ENCODE data around the gene SLC25A21. TPM values are rescaled to one million over a fixed set of nuclear protein-coding genes. Genes with fewer than 3 reads are reported as not detected.

Gene SLC25A21
- total RNA-seq, 1 experiment from 2014 or later = 1.4 TPM

GRCh38 chr14:36852981-36853691 lies 319.3 kb downstream of the SLC25A21 start:
- TF ChIP-seq, protein P1, sequence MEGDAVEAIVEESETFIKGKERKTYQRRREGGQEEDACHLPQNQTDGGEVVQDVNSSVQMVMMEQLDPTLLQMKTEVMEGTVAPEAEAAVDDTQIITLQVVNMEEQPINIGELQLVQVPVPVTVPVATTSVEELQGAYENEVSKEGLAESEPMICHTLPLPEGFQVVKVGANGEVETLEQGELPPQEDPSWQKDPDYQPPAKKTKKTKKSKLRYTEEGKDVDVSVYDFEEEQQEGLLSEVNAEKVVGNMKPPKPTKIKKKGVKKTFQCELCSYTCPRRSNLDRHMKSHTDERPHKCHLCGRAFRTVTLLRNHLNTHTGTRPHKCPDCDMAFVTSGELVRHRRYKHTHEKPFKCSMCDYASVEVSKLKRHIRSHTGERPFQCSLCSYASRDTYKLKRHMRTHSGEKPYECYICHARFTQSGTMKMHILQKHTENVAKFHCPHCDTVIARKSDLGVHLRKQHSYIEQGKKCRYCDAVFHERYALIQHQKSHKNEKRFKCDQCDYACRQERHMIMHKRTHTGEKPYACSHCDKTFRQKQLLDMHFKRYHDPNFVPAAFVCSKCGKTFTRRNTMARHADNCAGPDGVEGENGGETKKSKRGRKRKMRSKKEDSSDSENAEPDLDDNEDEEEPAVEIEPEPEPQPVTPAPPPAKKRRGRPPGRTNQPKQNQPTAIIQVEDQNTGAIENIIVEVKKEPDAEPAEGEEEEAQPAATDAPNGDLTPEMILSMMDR (IDR thresholded peaks at IDR 0.05; ENCODE audit: unreplicated experiment) = no peak
- intact Hi-C loops (cut with micrococcal nuclease) = no loop called here

DNA sequence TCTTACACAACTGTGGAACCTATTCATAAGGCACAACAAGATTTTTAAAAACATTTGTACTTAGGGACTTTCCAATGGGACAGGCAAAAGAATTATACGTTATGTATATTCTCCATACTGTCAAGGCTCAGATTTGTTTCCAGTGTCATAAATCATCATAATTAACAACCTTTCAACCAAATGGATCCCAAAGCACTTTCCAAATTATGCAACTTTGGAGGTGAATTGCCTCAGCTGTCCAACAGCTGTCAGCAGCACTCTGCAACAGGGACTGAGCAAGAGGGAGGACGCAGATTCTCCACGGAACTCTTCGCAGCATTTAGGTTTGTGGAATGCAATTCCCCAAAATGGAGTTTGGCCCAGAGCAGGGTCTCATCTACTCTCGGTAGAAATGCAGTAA lies 324.2 kb downstream of the SLC25A21 start:
- no peak for DNase-seq (ENCODE audit: unreplicated experiment)
- Mint-ChIP-seq H3K27me3 (ENCODE audit: insufficient read depth, unreplicated experiment) (no peaks in the 10 kb centered on the region), H3K9me3 (ENCODE audit: unreplicated experiment) (no peaks in the 10 kb centered on the region), H3K36me3 (ENCODE audit: insufficient read depth, unreplicated experiment) (no peaks in the 10 kb centered on the region), H3K4me1 (ENCODE audit: insufficient read depth, unreplicated experiment) (no peaks in the 10 kb centered on the region), H3K27ac (ENCODE audit: low read depth, unreplicated experiment) (no peak overlapping the region), H3K4me3 (ENCODE audit: unreplicated experiment) (no peak overlapping the region)
- TF ChIP-seq, protein P1 (IDR thresholded peaks at IDR 0.05; ENCODE audit: unreplicated experiment) = no peak
- BruUV-seq (replicated peaks) = no TSS peak
- CTCF ChIA-PET = interaction anchor here (0.5 kb wide), 1 partner anchor 161 kb away, joined by 3 read pairs; no protein-coding TSS in a partner anchor
- POLR2A ChIA-PET = no interaction called here
- intact Hi-C loops (cut with micrococcal nuclease) = no loop called here

More at GRCh38 chr14:36852981-36853691, 319.3 kb downstream of the SLC25A21 start:
- ChIA-PET POLR2A (interaction anchor here (0.8 to 1.4 kb wide), 6 partner anchors 20 to 205 kb away, joined by 3 to 7 read pairs (median 3); no protein-coding TSS in a partner anchor), CTCF (interaction anchor here (0.8 to 1.5 kb wide), 3 partner anchors 56 to 205 kb away, joined by 3 to 7 read pairs (median 5); no protein-coding TSS in a partner anchor)
- DNase-seq (ENCODE audit: unreplicated experiment) = peak; percentile 40
- H3K4me1 Mint-ChIP-seq (ENCODE audit: insufficient read depth, unreplicated experiment) = no peaks in the 10 kb centered on the region
- BruUV-seq (replicated peaks) = no TSS peak
- H3K4me3 Mint-ChIP-seq (ENCODE audit: unreplicated experiment) = no peak overlapping the region
- H3K9me3 Mint-ChIP-seq (ENCODE audit: unreplicated experiment) = no peaks in the 10 kb centered on the region
- H3K27me3 Mint-ChIP-seq (ENCODE audit: insufficient read depth, unreplicated experiment) = no peaks in the 10 kb centered on the region
- H3K36me3 Mint-ChIP-seq (ENCODE audit: insufficient read depth, unreplicated experiment) = no peaks in the 10 kb centered on the region
- peak overlapping the region; percentile 63 for H3K27ac Mint-ChIP-seq (ENCODE audit: low read depth, unreplicated experiment)

DNA sequence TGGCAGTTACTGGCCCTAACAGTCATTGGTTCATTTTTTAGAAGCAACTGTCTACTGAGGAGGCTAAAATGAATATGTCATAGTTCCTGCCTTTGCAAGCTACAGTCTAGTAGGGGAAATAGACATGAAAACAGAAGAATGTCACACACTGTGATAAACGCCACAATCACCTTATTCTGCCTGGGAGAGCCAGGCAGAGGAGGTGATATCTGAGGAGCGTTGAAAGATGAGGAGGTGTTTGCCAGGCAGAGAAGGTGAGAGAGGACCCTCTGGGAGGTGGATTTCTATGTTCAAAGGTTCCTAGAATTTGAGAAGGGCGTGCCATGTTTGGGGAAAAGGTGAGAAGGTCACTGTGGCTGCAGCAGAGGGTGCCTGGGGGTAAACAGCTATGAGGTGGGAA lies 325.0 kb downstream of the SLC25A21 start:
- intact Hi-C loops (cut with micrococcal nuclease) = no loop called here
- Mint-ChIP-seq H3K4me3 (ENCODE audit: unreplicated experiment) (no peak overlapping the region), H3K36me3 (ENCODE audit: insufficient read depth, unreplicated experiment) (no peaks in the 10 kb centered on the region), H3K27ac (ENCODE audit: low read depth, unreplicated experiment) (no peak overlapping the region), H3K27me3 (ENCODE audit: insufficient read depth, unreplicated experiment) (no peaks in the 10 kb centered on the region), H3K4me1 (ENCODE audit: insufficient read depth, unreplicated experiment) (no peaks in the 10 kb centered on the region), H3K9me3 (ENCODE audit: unreplicated experiment) (no peaks in the 10 kb centered on the region)
- ChIA-PET POLR2A (no interaction called here), CTCF (interaction anchor here (1.0 kb wide), 1 partner anchor 17 kb away, joined by 3 read pairs; no protein-coding TSS in a partner anchor)
- TF ChIP-seq, protein P1 (IDR thresholded peaks at IDR 0.05; ENCODE audit: unreplicated experiment) = no peak
- DNase-seq (ENCODE audit: unreplicated experiment) = no peak
- BruUV-seq (replicated peaks) = no TSS peak

- H3K4me3 Mint-ChIP-seq (ENCODE audit: unreplicated experiment) = no peak overlapping the region
- intact Hi-C loops (cut with micrococcal nuclease) = no loop called here
- H3K36me3 Mint-ChIP-seq (ENCODE audit: insufficient read depth, unreplicated experiment) = no peaks in the 10 kb centered on the region
- H3K27ac Mint-ChIP-seq (ENCODE audit: low read depth, unreplicated experiment) = no peak overlapping the region
- TF ChIP-seq, protein P1 (IDR thresholded peaks at IDR 0.05; ENCODE audit: unreplicated experiment) = no peak
- BruUV-seq (replicated peaks) = no TSS peak
- H3K4me1 Mint-ChIP-seq (ENCODE audit: insufficient read depth, unreplicated experiment) = no peaks in the 10 kb centered on the region
- no peaks in the 10 kb centered on the region for H3K27me3 Mint-ChIP-seq (ENCODE audit: insufficient read depth, unreplicated experiment)
- no peaks in the 10 kb centered on the region for H3K9me3 Mint-ChIP-seq (ENCODE audit: unreplicated experiment)
- DNase-seq (ENCODE audit: unreplicated experiment) = no peak
- POLR2A ChIA-PET = no interaction called here
- CTCF ChIA-PET = interaction anchor here (0.7 kb wide), 1 partner anchor 198 kb away, joined by 3 read pairs; no protein-coding TSS in a partner anchor
Measured at GRCh38 chr14:36845356-36846012, 326.9 kb downstream of the SLC25A21 start.

Measured in MCF 10A (cell line).